Heart left ventricle (tissue), 13 donors: Measurements from ENCODE around the gene STK25.

Experiments
- POLR2A ChIP-seq, 2 donors: fragments of 450-650 bp; IDR thresholded peaks; one replicate each; pipeline ENCODE4 v1.6.1; 2017; ENCODE audit warnings: antibody characterized with exemption in 2 of 2, mild to moderate bottlenecking in 2 of 2, moderate library complexity in 2 of 2
- TF ChIP-seq, protein P1 (sequence below), 12 donors: fragments of 200-600 bp; sonication (generic) in 4 of 12; IDR thresholded peaks; one replicate each; pipeline versions ENCODE4 v1.5.0 to v1.8.0; 2018 to 2022; ENCODE audit warnings: antibody characterized with exemption in 12 of 12, mild to moderate bottlenecking in 5 of 12
- donor health status: ischemic (EF 13 %, LVEDD 7.1; RV severe dilation, severe dysfunction).
- donor health status: DM: no; HTN: yes; CAD: no.
- donor health status: DM: no; HTN: no; CAD: no.
- donor health status: ischemic (EF 25% LVEDD 6.9; RV normal size, moderate dysfunction).
- donor health status: ischemic (EF 25% LVEDD 5.7; RV mildly dilated, moderate dysfunction).
- donor health status: ischemic (EF 35%, LVEDD 5.7; RV mildly dilated, moderate dysfunction).
- donor health status: nonischemic (EF 11% LVEDD 7.7; RV severe dilation, severe dysfunction).
- donor health status: DM: yes; HTN: yes; CAD: no.
- donor health status: PGD.
- donor health status: ischemic (EF 29% LVEDD 5.4; RV normal size, mild dysfunction).
- donor health status: nonischemic (EF 23%, LVEDD 6.1; RV moderate dilation, normal function).

DNA sequence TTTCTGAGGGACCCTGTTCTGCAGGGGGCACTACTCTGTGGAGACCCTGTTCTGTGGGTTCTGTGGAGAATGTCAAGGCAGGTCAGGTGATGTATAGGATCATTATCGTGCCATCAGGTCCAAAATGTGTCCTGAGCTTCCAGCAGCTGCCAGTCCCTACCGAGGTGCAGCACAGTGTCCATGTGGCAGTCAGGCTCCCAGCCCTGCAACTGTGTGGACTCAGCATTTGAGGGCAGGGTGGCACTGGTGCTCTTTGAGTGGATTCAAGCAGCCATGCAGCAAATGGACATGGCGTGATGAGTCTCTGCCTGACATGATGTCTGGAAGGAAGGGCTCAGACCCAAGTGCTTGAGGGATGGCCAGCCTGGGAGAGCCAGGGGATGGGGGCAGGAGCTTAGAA is 35.0 kb downstream of the STK25 start:
- TF ChIP-seq, protein P1, sequence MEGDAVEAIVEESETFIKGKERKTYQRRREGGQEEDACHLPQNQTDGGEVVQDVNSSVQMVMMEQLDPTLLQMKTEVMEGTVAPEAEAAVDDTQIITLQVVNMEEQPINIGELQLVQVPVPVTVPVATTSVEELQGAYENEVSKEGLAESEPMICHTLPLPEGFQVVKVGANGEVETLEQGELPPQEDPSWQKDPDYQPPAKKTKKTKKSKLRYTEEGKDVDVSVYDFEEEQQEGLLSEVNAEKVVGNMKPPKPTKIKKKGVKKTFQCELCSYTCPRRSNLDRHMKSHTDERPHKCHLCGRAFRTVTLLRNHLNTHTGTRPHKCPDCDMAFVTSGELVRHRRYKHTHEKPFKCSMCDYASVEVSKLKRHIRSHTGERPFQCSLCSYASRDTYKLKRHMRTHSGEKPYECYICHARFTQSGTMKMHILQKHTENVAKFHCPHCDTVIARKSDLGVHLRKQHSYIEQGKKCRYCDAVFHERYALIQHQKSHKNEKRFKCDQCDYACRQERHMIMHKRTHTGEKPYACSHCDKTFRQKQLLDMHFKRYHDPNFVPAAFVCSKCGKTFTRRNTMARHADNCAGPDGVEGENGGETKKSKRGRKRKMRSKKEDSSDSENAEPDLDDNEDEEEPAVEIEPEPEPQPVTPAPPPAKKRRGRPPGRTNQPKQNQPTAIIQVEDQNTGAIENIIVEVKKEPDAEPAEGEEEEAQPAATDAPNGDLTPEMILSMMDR (IDR thresholded peaks at IDR 0.05): no peak
- no peak for TF ChIP-seq POLR2A (IDR thresholded peaks at IDR 0.05)
